Heart left ventricle (tissue), 13 donors: ENCODE data around the gene GPX5.

Experiments used
- CTCF ChIP-seq, 12 donors: fragments of 200-600 bp; sonication (generic) in 4 of 12; IDR thresholded peaks; one replicate each; pipeline versions ENCODE4 v1.5.0 to v1.8.0; 2018 to 2022; ENCODE audit warnings: antibody characterized with exemption in 12 of 12, mild to moderate bottlenecking in 5 of 12
- POLR2A ChIP-seq, 2 donors: fragments of 450-650 bp; IDR thresholded peaks; one replicate each; pipeline ENCODE4 v1.6.1; 2017; ENCODE audit warnings: antibody characterized with exemption in 2 of 2, mild to moderate bottlenecking in 2 of 2, moderate library complexity in 2 of 2
- donor health status: ischemic (EF 13 %, LVEDD 7.1; RV severe dilation, severe dysfunction).
- donor health status: DM: no; HTN: yes; CAD: no.
- donor health status: DM: no; HTN: no; CAD: no.
- donor health status: ischemic (EF 25% LVEDD 6.9; RV normal size, moderate dysfunction).
- donor health status: ischemic (EF 25% LVEDD 5.7; RV mildly dilated, moderate dysfunction).
- donor health status: ischemic (EF 35%, LVEDD 5.7; RV mildly dilated, moderate dysfunction).
- donor health status: nonischemic (EF 11% LVEDD 7.7; RV severe dilation, severe dysfunction).
- donor health status: DM: yes; HTN: yes; CAD: no.
- donor health status: PGD.
- donor health status: ischemic (EF 29% LVEDD 5.4; RV normal size, mild dysfunction).
- donor health status: nonischemic (EF 23%, LVEDD 6.1; RV moderate dilation, normal function).

GRCh38 chr6:28541996-28542395 lies 16.3 kb downstream of the GPX5 start:
- TF ChIP-seq POLR2A (IDR thresholded peaks at IDR 0.05), result no peak
- TF ChIP-seq CTCF (IDR thresholded peaks at IDR 0.05), result no peak
